Dermis blood vessel endothelial cell (primary cell): Measurements from ENCODE around the gene GALNT11. TPM values are rescaled to one million over a fixed set of nuclear protein-coding genes. Genes with fewer than 3 reads are reported as not detected.

Source experiments
- DNase-seq: peaks from one replicate; pipeline ENCODE4 v3.0.0; 2010
- total RNA-seq: library from RNA; depleted of rRNA; stranded (reverse); fragments of >200 nt; gene quantifications from 2 replicates; pipeline ENCODE4 v1.2.3, GENCODE V29; 2014

Gene GALNT11
- total RNA-seq, 1 donor from 2014 or later = 54.1 TPM

DNA sequence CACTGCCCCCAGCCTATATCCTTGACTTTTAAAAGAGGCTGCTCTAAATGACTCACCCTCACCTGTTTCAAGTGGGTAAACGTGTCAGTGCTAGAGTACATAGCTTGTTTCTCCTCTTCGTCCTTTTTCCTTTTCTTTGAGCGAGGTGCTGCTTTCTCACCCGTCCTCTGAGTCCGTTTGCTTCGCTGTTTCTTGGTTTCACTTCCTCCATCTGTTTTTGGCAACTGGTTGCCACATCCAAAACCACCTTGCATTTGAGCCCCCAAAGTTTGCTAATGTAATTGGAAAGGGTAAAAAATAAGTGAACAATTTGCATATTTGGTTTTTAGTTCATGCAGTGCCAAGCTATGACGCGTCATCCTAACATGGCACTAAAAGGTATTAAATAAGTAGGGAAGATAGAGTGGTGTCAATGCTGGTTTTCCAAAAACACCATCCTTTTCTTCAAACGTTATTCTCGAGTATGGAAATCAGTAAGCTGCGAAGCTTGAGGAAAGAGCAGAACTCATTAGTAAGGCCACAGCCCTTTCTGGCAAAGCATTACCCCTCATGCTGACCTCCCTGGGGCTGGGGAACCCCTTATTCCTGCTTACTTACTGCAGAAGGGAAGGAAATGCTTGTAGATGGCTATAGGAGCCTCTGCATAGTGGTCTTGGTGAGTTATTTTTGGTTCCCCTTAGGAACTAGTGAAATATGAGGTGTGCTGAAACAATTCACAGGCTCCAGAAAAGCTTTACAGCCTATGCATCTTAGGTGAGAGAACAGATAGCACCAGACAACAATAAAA, 133.5 kb downstream of the GALNT11 start:
- no peak for DNase-seq

GRCh38 chr7:152161171-152161570, 135.7 kb downstream of the GALNT11 start:
- no peak for DNase-seq

GRCh38 chr7:152162287-152162686, 136.8 kb downstream of the GALNT11 start:
- DNase-seq = no peak

Other genes with a start within 250 kb of the GALNT11 start
- 16.8 and 21.4 TPM in 2 replicates for gene PRKAG2, start 148.6 kb upstream of the GALNT11 start, total RNA-seq
- not detected in 2 replicates for gene GALNTL5, start 69.2 kb upstream of the GALNT11 start, total RNA-seq